GM19238 (cell line): ENCODE measurements around the gene MFSD12.

Experiments
- DNase-seq: peaks from one replicate; pipeline ENCODE4 v3.0.0; 2011; ENCODE audit warnings: low spot score; ENCODE audit not compliant: insufficient read length

Gene MFSD12

DNA sequence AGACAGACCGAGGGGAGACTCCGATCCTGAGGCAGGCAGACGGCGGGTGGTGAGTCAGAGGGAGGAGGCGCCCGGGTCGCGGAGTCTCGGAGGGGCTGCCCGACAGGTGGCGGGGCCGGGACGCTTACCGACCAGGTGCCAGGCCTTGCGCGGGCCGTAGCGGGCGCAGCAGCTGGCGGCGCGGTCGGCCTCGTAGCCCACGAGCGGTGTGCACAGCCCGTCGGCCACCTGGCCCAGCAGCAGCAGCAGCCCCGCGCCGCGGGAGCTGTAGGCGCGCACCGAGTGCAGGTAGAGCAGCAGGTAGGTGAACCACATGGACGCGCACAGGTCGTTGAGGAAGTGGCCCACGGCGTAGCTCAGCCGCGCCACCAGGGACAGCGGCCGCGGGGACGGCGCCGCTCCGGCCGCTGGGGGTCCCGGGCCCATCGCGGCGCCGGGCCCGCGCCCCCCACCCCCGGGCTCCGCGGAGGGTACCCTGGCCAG is 367 bp downstream of the MFSD12 start:
- peak; percentile 66 for DNase-seq

DNA sequence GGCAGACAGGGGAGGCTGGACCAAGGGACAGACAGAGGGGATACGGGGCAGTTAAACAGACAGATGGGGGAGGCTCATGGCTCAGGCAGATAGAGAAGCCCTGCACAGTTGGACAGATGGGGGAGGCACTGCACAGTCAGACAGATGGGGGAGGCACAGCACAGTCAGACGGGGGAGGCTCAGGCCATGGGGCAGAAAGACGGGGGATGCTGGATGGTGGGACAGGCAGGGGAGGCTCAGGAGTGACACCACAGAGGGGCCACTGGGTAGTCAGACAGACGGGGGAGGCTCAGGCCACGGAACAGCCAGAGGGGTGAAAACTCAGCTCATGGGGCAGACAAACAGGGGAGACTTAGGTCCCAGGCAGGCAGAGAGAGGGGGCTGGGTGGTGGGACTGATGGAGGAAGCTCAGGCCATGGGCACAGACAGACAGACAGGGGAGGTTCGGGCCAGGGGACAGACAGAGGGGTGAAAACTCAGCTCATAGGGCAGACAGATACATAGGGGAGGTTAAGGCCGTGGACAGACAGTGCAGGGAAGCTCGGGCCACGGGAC is 886 bp downstream of the MFSD12 start:
- no peak for DNase-seq

DNA sequence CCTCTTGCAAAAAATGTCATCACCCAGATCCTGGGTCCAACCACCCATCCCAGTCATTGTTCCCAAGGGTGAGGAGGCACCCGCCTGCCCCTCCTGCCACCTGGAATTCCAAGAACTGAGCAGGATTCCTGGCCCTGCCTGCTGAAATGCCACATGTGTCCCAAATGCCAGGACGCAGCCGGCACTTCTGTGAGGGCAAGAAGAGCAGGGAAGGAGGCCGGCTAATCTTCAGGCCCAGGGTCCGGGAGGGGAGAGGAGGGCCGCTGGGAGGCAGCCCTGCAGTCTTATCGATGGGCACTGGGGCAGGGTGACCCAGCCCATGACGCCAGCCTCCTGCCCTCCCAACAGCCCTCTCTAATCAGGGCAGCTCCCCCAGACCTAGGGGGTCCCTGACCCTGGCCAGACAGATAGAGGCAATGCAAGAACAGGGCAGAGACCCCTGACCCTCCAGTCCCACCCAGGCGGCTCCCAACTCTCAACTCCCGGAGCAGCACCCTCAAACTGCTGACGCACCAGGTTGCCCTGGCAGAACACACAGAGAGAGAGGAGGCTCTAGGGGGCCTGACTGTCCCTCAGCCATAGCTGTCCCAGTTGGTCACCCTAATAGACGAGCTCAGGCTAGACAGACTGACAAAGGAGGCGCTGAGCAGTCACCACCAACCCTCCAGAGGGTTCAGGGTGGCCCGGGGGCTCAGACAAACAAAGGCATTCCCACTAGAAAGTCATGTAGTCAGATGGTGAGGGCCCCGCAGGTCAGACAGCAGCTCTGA is 1.5 kb downstream of the MFSD12 start:
- DNase-seq, result no peak

GRCh38 chr19:3554254-3555083 is 2.9 kb downstream of the MFSD12 start:
- no peak for DNase-seq

DNA sequence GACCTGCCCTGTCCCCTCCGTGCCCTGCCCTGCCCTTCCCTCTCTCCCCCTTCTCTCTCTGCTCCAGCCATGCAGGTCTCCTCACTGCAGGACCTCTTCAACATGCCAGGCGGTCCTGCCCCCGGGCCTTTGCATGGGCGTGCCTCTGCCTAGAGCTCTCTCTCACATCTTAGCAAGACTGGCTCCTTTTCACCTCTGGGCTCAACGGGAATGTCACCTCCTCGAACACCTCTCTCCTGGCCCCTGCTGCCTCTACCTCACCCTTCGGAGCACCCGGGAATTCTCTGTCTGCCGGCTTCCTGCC is 5.6 kb downstream of the MFSD12 start:
- no peak for DNase-seq

GRCh38 chr19:3550947-3551791 is 6.2 kb downstream of the MFSD12 start:
- DNase-seq, result no peak

DNA sequence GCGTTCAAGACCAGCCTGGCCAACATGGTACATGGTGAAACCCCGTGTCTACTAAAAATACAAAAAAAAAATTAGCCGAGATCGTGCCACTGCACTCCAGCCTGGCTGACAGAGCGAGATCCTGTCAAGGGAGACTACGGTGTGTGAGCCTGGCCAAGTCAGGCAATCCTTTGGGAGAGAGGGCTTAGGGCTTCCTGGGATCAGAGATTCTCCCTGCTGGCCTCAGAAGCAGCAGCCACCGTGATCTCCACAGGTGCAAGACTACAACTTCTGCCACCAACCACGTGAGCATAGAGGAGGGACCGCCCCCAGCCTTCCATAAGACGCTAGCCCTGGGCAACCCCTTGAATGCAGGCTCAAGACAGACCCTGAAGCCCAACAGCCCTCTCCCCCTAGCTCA is 7.6 kb downstream of the MFSD12 start:
- no peak for DNase-seq

GRCh38 chr19:3548606-3549005 is 8.8 kb downstream of the MFSD12 start:
- DNase-seq, result no peak

- DNase-seq, result no peak
Measured at GRCh38 chr19:3547767-3548282, 9.6 kb downstream of the MFSD12 start.

DNA sequence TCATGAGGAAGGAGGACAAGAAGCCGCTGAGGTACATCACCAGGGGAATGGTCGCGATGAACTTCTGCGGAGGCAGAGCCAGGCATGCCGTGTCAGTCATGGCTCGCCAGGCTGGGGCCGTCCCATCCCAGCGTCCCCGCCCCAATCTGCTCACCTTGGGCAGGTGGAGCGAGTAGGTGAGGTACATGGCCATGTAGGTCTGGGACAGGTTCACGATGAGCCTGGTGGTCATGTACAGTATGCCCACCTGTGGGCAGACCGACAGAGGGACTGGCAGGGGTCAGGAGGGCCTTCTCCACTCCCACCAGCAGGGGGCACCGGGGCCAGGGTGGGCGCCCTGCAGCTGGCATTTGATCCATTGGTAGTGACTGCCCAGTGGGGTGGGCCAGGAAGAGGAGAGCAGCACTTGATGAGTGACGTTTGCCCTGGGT is 10.1 kb downstream of the MFSD12 start:
- DNase-seq, result no peak

GRCh38 chr19:3546119-3546518 is 11.3 kb downstream of the MFSD12 start:
- DNase-seq, result no peak

- no peak for DNase-seq
Measured at GRCh38 chr19:3545669-3546034, 11.7 kb downstream of the MFSD12 start.

DNA sequence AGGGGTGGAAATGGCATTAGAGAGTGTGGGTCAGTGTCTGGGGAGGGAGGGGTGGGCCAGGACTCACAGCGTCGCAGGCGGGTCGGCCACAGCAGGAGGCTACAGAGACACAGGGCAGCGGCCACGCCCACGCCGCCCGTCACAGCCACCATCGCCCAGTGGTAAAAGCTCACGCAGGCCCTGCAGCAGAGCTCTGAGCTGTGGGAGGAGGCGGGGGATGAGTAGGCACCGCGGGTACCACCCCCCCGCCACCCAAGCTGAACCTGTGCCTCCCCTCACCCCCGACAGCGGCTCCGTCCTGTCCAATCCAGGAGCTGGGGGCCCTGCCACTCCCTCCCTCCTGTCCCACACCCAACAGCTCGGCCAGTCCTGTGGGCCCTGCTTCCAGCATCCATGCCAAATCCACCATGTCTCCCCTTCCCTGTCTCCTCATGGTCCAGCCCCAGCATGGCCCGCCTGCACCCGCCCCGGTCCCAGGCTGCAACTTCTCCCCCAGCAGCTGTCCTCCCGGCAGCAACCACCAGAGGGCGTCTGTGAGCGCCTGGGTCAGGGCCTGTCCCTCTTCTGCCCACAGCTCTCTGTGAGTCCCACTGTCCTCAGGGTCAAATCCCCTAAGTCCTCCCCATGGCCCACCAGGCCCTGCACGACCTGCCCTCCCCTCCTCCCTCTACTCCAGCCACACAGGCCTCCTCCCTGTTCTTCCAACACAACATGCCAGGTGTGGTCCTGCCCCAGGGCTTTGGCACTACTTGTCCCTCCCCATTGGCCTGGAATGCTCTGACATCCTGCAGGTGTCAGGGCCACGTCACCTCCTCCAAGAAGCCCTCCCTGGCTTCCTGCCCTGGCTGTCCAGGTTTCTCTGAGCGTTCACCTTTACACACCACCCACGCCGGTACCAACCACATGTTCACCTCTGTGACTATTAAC is 12.4 kb downstream of the MFSD12 start:
- DNase-seq, result peak; percentile 87

GRCh38 chr19:3544058-3544376 is 13.4 kb downstream of the MFSD12 start:
- no peak for DNase-seq

- DNase-seq, result no peak
Measured at GRCh38 chr19:3543150-3544057, 14.0 kb downstream of the MFSD12 start.

DNA sequence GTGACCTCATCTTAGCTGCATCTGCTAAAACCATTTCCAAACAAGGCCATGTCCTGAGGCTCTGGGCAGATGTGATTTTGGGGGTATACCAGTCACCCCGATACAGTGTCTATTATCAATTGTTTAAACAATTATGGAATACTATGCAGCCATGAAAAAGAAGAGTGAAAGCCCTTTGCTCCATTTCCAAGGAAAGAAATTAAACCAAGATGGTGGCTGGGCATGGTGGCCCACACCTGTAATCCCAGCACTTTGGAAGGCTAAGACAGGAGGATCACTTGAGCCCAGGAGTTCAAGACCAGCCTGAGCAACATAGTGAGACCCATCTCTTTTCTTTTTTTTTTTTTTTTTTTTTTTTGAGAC is 17.6 kb downstream of the MFSD12 start:
- no peak for DNase-seq

DNA sequence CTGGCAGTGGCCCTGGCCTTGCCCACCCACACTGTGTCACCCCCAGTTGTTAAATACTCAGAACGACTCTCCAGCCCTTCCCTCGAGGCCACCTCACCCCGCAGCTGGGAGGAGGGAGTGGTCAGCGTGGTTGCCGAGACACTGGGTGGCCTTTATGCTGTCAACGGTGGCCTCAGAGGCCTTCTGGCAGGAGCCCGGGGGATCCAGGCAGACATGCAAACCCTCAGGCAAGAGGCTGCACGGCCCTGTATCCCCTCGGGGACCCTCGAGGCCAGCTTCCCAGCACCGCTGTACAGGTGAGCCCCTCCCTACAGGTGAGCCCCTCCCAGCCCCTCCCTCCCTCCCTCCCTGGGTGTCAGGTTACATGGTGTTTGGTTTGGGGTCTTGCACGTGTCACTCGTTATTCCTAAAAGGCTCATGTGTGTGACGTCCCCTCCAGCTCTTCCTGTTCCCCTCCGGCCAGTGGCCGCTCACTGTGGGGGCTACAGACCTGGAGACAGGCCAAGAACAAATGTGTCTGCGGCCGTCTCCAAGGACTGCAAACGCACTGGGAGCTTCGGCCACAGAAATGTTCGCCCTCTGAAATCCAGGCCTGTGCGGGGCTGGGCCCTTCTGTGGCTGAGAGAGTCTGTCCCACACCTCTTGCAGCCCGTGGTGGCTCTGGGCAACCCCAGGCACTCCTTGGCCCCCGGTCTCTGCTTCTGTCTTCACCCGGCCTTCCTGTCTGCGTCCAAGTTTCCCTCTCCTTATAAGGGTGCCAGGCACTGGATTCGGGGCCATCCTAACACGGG is 18.2 kb downstream of the MFSD12 start, which contains the start of gene TEKTIP1:
Gene TEKTIP1, plus strand, starts transcription at position 210 of the 791 bp plus-strand sequence. Its CDS starts 4 bp downstream, at position 214.
- no peak for DNase-seq

GRCh38 chr19:3538258-3538929 is 19.0 kb downstream of the MFSD12 start:
- no peak for DNase-seq
